Mesodermal cell (in vitro differentiated cells): ENCODE measurements around the gene LAMA5.

Experiments used
- H3K27ac ChIP-seq: 2 replicates; pipeline ENCODE4 v1.7.0; 2013; ENCODE audit warnings: mild to moderate bottlenecking, low read depth, low read length, moderate library complexity; ENCODE audit not compliant: severe bottlenecking
- H3K36me3 ChIP-seq: 2 replicates; pipeline ENCODE4 v1.7.1; 2013; ENCODE audit warnings: mild to moderate bottlenecking, low read length, moderate library complexity; ENCODE audit not compliant: control insufficient read depth, insufficient read depth
- H3K4me1 ChIP-seq: one replicate; pipeline ENCODE4 v1.7.1; 2013; ENCODE audit warnings: mild to moderate bottlenecking, low read length; ENCODE audit not compliant: insufficient read depth, control insufficient read depth, poor library complexity, severe bottlenecking
- H3K4me3 ChIP-seq: 2 replicates; pipeline ENCODE4 v1.7.0; 2013; ENCODE audit warnings: low read length, control low read depth, mild to moderate bottlenecking; ENCODE audit not compliant: insufficient read depth, poor library complexity, severe bottlenecking; ENCODE audit errors: extremely low read depth
- H3K9me3 ChIP-seq: 2 replicates; pipeline ENCODE4 v1.7.1; 2013; ENCODE audit warnings: mild to moderate bottlenecking, low read length, moderate library complexity; ENCODE audit not compliant: control insufficient read depth
- WGBS, 2 experiments: methylation state at CpG; one replicate each; pipeline ENCODE4 v1.1.5; 2013; ENCODE audit warnings: missing lambda C conversion rate in 2 of 2; ENCODE audit not compliant: insufficient coverage in 2 of 2; 5-methylcytosine and 5-hydroxymethylcytosine counted together

The LAMA5 gene

GRCh38 chr20:62393335-62393665 is 26.2 kb upstream of the LAMA5 start:
- Histone ChIP-seq H3K4me3 (no peak overlapping the region), H3K27ac (no peak overlapping the region), H3K9me3 (no peaks in the 10 kb centered on the region), H3K36me3 (peaks cover 34% of the 10 kb centered on the region), H3K4me1 (peaks cover 4% of the 10 kb centered on the region)
- 91 to 93% methylated on average over 11 to 12 of the region's 12 CpGs for WGBS, 2 experiments

GRCh38 chr20:62392621-62393334 is 25.7 kb upstream of the LAMA5 start:
- 90 to 97% methylated on average over 17 to 20 of the region's 21 CpGs for WGBS, 2 experiments
- H3K9me3 ChIP-seq, result no peaks in the 10 kb centered on the region
- H3K4me3 ChIP-seq, result no peak overlapping the region
- no peak overlapping the region for H3K27ac ChIP-seq
- H3K4me1 ChIP-seq, result peaks cover 9% of the 10 kb centered on the region
- H3K36me3 ChIP-seq, result peaks cover 39% of the 10 kb centered on the region

GRCh38 chr20:62392077-62392418 is 24.9 kb upstream of the LAMA5 start:
- peaks cover 10% of the 10 kb centered on the region for H3K4me1 ChIP-seq
- peaks cover 43% of the 10 kb centered on the region for H3K36me3 ChIP-seq
- WGBS, 2 experiments, result 91 to 97% methylated on average over 4 to 10 of the region's 10 CpGs
- no peaks in the 10 kb centered on the region for H3K9me3 ChIP-seq
- no peak overlapping the region for H3K4me3 ChIP-seq
- no peak overlapping the region for H3K27ac ChIP-seq

- Histone ChIP-seq H3K4me1 (peaks cover 10% of the 10 kb centered on the region), H3K4me3 (no peak overlapping the region), H3K9me3 (no peaks in the 10 kb centered on the region), H3K27ac (no peak overlapping the region), H3K36me3 (peaks cover 43% of the 10 kb centered on the region)
- 95% methylated on average over 43 to 44 of the region's 44 CpGs for WGBS, 2 experiments
Measured at GRCh38 chr20:62391165-62392076, 24.3 kb upstream of the LAMA5 start.

GRCh38 chr20:62390317-62391164 is 23.4 kb upstream of the LAMA5 start:
- Histone ChIP-seq H3K27ac (no peak overlapping the region), H3K4me1 (peaks cover 10% of the 10 kb centered on the region), H3K36me3 (peaks cover 43% of the 10 kb centered on the region), H3K9me3 (no peaks in the 10 kb centered on the region), H3K4me3 (no peak overlapping the region)
- WGBS, 2 experiments, result 94% methylated on average over 20 to 27 of the region's 29 CpGs

GRCh38 chr20:62389601-62390087 is 22.5 kb upstream of the LAMA5 start:
- H3K27ac ChIP-seq, result no peak overlapping the region
- H3K4me1 ChIP-seq, result peaks cover 14% of the 10 kb centered on the region
- H3K36me3 ChIP-seq, result peaks cover 51% of the 10 kb centered on the region
- H3K9me3 ChIP-seq, result no peaks in the 10 kb centered on the region
- H3K4me3 ChIP-seq, result no peak overlapping the region
- WGBS, 2 experiments, result 96 to 100% methylated on average over 4 of the region's 5 CpGs

- 96 to 99% methylated on average over 10 of the region's 11 CpGs for WGBS, 2 experiments
- peaks cover 14% of the 10 kb centered on the region for H3K4me1 ChIP-seq
- peaks cover 55% of the 10 kb centered on the region for H3K36me3 ChIP-seq
- no peak overlapping the region for H3K27ac ChIP-seq
- peak overlapping the region; percentile 99 for H3K4me3 ChIP-seq
- no peaks in the 10 kb centered on the region for H3K9me3 ChIP-seq
Measured at GRCh38 chr20:62388839-62389600, 21.9 kb upstream of the LAMA5 start.

- WGBS, 2 experiments, result 81 to 85% methylated on average over 15 to 17 of the region's 20 CpGs
- peaks cover 55% of the 10 kb centered on the region for H3K36me3 ChIP-seq
- H3K27ac ChIP-seq, result no peak overlapping the region
- H3K9me3 ChIP-seq, result no peaks in the 10 kb centered on the region
- H3K4me1 ChIP-seq, result peaks cover 14% of the 10 kb centered on the region
- H3K4me3 ChIP-seq, result peak overlapping the region; percentile 99
Measured at GRCh38 chr20:62387933-62388635, 21.0 kb upstream of the LAMA5 start.

GRCh38 chr20:62387219-62387913 is 20.3 kb upstream of the LAMA5 start:
- Histone ChIP-seq H3K4me1 (peaks cover 14% of the 10 kb centered on the region), H3K9me3 (no peaks in the 10 kb centered on the region), H3K4me3 (peak overlapping the region; percentile 99), H3K36me3 (peaks cover 55% of the 10 kb centered on the region), H3K27ac (peak overlapping the region; percentile 18)
- 4 to 6% methylated on average over 30 to 36 of the region's 47 CpGs for WGBS, 2 experiments
